Dermis blood vessel endothelial cell (primary cell): Measurements from ENCODE around the gene AGAP4. TPM values are rescaled to one million over a fixed set of nuclear protein-coding genes. Genes with fewer than 3 reads are reported as not detected.
A peak's percentile ranks its signal among the peaks of the same experiment; 100 is the strongest.
"Not testable (repeated sequence)": the region's sequence is repeated elsewhere in the genome, so short reads cannot be mapped to it uniquely, and the experiment has no call there.

Source experiments
- DNase-seq: peaks from one replicate; pipeline ENCODE4 v3.0.0; 2010
- total RNA-seq: library from RNA; depleted of rRNA; stranded (reverse); fragments of >200 nt; gene quantifications from 2 replicates; pipeline ENCODE4 v1.2.3, GENCODE V29; 2014

AGAP4 gene
- 2.8 and 5.6 TPM in 2 replicates for total RNA-seq

DNA sequence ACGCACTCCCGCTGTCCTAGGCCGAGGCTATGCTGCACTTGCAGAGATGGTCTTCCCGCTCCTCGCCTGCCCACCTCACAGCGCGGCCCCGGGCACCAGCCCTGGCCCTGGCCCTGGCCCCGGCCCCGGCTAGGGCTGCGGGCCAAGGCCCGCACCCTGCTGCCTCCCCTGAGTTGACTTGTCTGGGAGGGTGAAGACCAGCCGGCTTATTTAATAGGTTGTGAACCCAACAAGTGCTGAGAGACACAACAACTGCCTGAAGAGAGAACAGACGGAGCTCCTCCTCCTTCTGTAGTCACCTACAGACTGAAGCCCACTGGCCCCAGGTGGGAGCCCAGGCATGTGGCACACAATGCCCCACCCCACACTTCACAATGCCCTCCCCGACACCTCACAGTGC is at the start of gene AGAP4:
Gene AGAP4 (minus strand): TSS at position 101 of the 400 bp plus-strand sequence. CDS start 153 bp downstream, outside the sequence.
- not testable (repeated sequence) for DNase-seq

DNA sequence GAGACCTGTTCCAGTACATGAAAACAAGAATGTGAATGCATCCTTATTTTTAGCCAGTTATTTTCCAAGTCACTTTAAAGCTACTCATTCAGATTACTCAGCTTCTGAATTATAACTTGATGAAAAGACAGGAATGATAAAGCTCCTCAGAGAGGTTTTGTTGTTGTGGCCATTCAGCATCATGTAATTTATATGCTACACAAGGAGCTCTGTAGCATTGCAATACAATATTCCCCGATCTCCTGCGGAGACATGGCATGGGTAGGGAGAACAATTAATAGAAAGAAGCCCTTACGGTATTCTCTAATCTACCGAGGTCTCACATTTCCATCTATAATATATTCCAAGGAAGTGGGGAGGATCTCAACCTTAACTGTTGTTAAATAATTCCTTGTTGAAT is 43.4 kb upstream of the AGAP4 start:
- not testable (repeated sequence) for DNase-seq

DNA sequence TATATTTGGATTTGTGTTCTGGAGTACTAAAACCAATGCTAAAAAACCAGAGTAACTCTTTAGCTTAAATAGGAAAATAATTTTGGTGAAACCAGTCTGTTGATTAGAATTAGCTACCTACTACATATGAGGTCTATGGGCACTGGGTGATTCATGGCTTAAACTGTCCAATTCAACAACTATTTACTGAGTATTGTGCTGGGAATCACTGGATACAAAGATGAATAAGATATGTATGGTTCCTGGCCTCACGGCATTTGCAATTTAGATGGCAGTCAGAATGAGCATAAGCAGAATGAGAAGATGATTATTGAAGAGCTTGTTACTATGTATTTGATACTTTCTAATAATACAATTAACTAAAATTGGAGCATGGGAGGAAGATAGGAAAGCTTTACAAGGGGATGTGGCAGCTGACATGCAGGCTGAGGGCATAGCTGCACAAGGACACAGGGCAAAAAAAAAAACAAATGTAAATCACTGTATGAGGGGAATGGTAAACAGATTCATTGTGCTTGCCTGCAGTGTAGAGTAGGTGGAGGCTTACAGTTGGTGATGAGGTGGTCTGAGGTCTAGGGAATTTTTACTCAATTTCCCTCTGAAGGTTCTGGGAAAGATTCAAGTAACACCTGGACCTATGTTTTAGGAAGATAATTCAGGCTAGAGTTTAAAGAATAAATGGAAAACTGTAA is 42.4 kb upstream of the AGAP4 start:
- not testable (repeated sequence) for DNase-seq

GRCh38 chr10:45882880-45883279 is 35.6 kb upstream of the AGAP4 start:
- not testable (repeated sequence) for DNase-seq

DNA sequence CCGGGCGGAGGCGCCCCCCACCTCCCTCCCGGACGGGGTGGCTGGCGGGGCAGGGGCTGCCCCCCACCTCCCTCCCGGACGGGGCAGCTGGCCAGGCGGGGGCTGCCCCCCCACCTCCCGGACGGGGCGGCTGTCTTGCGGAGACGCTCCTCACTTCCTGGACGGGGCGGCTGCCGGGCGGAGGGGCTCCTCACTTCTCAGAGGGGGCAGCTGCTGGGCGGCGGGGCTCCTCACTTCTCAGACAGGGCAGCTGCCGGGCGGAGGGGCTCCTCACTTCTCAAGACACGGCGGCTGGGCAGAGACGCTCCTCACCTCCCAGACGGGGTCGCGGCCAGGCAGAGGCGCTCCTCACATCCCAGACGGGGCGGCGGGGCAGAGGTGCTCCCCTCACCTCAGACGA is 18.1 kb upstream of the AGAP4 start:
- DNase-seq, result not testable (repeated sequence)

- DNase-seq, result not testable (repeated sequence)
These were observed 17.0 kb upstream of the AGAP4 start for GRCh38 chr10:45864264-45864663.

GRCh38 chr10:45863632-45864031 is 16.3 kb upstream of the AGAP4 start:
- not testable (repeated sequence) for DNase-seq

- not testable (repeated sequence) for DNase-seq
These were observed 10.6 kb upstream of the AGAP4 start for GRCh38 chr10:45857931-45858330.

GRCh38 chr10:45848467-45848866 is 1.2 kb upstream of the AGAP4 start:
- not testable (repeated sequence) for DNase-seq

DNA sequence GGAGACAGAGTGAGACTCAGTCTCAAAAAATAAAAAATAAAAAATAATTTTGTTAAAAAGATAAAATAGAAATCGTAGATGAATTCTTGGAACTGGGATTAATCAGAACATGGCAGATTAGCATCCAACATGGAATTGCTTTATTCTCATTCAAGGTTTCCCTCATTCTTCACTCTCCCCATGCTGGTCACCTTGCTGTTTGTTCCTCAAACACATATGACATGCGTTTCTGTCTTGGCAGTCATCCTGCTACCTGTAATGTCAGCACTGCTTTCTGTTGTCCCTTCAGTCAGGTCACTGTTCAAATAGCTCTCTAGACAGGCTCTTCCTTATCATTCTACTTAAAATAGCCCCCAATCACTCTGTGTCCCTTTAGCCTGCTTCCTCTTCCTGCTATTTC is 24.4 kb downstream of the AGAP4 start:
- DNase-seq, result not testable (repeated sequence)

DNA sequence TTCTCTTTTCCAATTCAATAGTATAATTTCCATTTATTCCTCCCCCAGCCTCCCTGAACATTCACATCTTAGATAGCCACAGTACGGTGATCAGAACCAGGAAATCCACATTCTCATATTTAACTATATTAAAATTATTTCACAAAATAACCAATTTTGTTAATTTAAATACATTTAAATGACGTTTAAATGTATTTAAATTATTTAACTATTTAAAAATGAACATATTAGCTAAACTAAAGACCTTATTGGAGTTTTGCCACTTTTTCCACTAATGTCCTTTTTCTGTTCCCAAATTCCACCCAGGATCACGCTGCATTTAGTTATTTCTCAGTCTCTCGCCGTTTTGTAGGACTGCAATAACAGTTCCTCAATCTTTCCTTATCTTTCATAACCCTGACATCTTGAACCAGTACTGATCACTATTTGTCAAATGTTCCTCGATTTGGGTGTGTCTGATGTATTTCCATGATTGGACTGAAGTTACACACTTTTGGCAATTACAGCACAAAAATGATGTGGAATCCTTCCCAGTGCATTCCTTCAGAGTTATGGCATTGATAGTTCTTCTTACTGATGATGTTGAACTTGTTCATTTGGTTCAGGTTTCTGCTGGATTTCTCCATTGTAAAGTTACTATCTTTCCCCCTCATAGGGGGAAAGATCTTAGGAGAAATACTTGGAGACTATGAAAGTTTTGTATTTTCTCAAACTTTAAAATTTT is 27.0 kb downstream of the AGAP4 start:
- not testable (repeated sequence) for DNase-seq

DNA sequence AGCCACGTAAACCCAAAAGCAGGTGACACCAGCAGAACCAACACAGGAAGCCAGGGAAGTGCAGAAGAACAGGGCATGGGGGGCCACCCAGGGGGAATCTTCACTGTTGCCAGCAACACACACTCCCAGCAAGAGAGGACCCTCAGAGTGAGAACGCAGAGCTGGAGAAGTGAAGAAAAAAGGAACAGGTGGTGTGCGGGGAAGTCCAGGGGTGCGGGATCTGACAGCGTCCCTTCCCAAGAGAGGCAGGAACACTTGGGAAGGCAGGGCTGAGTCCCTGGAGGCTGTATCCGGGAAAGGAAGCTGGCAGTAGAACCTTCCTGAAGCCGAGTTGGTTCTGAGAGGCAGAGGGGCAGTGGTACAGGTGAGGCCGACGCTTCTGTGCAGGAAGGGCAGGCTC is 27.7 kb downstream of the AGAP4 start:
- DNase-seq, result no peak

DNA sequence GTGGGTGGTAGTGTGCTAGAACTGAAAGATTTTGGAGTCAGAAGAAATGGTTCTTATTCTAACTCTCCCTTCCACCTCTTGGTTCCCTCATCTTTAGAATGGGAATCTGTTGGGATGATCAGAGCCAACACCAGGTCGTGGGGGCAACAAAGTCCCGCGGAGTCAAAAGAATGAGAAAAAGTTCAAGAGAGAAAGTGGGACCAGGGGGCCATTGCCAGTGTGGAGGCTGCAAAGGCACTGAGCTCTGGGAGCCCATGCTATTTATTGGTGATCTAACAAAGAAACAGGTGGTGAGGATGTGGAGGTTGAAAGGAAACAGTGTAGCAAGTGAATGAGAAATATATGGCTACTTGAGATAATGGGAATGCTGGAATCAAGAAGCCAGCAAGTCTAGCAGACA is 29.4 kb downstream of the AGAP4 start:
- no peak for DNase-seq

GRCh38 chr10:45817130-45817859 is 30.0 kb downstream of the AGAP4 start:
- no peak for DNase-seq

GRCh38 chr10:45814146-45814545 is 33.2 kb downstream of the AGAP4 start:
- not testable (repeated sequence) for DNase-seq

DNA sequence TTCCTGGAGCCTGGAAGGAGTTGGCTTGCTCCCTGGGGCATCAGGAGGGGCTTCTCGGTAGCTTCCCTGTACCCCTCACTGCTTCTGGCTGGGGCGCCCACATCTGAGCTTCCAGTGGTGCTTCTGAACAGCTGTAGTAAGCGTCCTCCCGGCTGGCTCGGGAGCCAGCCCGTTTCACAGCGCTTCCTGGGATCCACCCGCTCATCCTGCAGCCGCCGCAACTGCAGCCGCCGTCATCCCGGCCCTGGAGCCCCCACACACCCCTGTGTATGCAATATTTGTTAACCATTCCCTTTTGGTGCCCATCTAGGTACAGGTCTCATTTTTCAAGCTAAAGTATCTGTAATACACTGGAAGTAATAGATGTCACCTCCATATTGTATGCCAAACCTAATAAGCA is 34.3 kb downstream of the AGAP4 start:
- not testable (repeated sequence) for DNase-seq

GRCh38 chr10:45811075-45811474 is 36.2 kb downstream of the AGAP4 start:
- DNase-seq, result no peak

GRCh38 chr10:45809837-45810236 is 37.5 kb downstream of the AGAP4 start:
- peak; percentile 6 for DNase-seq

GRCh38 chr10:45804996-45805395 is 42.3 kb downstream of the AGAP4 start:
- not testable (repeated sequence) for DNase-seq

- DNase-seq, result peak; percentile 57
These were observed 44.0 kb downstream of the AGAP4 start for GRCh38 chr10:45803060-45804010.

DNA sequence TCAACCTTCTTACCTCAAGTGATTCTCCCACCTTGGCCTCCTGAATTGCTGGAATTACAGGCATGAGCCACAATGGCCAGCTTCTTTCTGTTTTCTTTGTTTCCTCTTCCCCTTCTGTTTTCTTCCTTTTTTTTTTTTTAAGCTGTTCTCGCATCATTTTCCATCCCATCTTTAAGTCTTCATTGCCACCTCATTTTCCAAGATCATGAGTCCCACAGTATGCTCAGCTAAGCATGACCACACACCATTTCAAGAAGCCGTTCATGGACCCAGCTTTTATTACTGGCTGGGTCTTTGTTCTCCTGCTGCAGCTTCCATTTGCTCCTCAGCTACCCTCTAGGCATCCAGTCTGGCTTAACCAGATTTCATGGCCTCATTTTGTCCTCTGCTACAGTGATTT is 52.5 kb downstream of the AGAP4 start:
- not testable (repeated sequence) for DNase-seq
